ENCODE data around the gene FZD8.

FZD8 gene

GRCh38 chr10:35640951-35641675 is 983 bp downstream of the FZD8 start:
- in situ Hi-C loops (cut with HindIII; ENCODE audit: low sequenced_read_pairs): no loop called here

GRCh38 chr10:35640474-35640873 is 1.6 kb downstream of the FZD8 start:
- in situ Hi-C loops (cut with HindIII; ENCODE audit: low sequenced_read_pairs): no loop called here

GRCh38 chr10:35639728-35640401 is 2.2 kb downstream of the FZD8 start:
- in situ Hi-C loops (cut with HindIII; ENCODE audit: low sequenced_read_pairs): loop anchor here (10.0 kb wide), 1 partner anchor 745 kb away; no protein-coding TSS in a partner anchor

GRCh38 chr10:35639021-35639727 is 2.9 kb downstream of the FZD8 start:
- in situ Hi-C loops (cut with HindIII; ENCODE audit: low sequenced_read_pairs): loop anchor here (10.0 kb wide), 1 partner anchor 746 kb away; no protein-coding TSS in a partner anchor

- in situ Hi-C loops (cut with HindIII; ENCODE audit: low sequenced_read_pairs): loop anchor here (10.0 kb wide), 1 partner anchor 747 kb away; no protein-coding TSS in a partner anchor
These were observed 4.0 kb downstream of the FZD8 start for GRCh38 chr10:35638101-35638500.

- in situ Hi-C loops (cut with HindIII; ENCODE audit: low sequenced_read_pairs): loop anchor here (10.0 kb wide), 1 partner anchor 747 kb away; no protein-coding TSS in a partner anchor
These were observed 4.6 kb downstream of the FZD8 start for GRCh38 chr10:35637462-35637861.

GRCh38 chr10:35636956-35637355 is 5.1 kb downstream of the FZD8 start:
- in situ Hi-C loops (cut with HindIII; ENCODE audit: low sequenced_read_pairs): loop anchor here (10.0 kb wide), 1 partner anchor 748 kb away; no protein-coding TSS in a partner anchor

GRCh38 chr10:35635576-35635975 is 6.5 kb downstream of the FZD8 start:
- in situ Hi-C loops (cut with HindIII; ENCODE audit: low sequenced_read_pairs): loop anchor here (10.0 kb wide), 1 partner anchor 749 kb away; no protein-coding TSS in a partner anchor

GRCh38 chr10:35633006-35633980 is 8.8 kb downstream of the FZD8 start:
- in situ Hi-C loops (cut with HindIII; ENCODE audit: low sequenced_read_pairs): loop anchor here (10.0 kb wide), 1 partner anchor 752 kb away; no protein-coding TSS in a partner anchor

GRCh38 chr10:35632027-35632426 is 10.1 kb downstream of the FZD8 start:
- in situ Hi-C loops (cut with HindIII; ENCODE audit: low sequenced_read_pairs): loop anchor here (10.0 kb wide), 1 partner anchor 753 kb away; no protein-coding TSS in a partner anchor

GRCh38 chr10:35631404-35631803 is 10.7 kb downstream of the FZD8 start:
- in situ Hi-C loops (cut with HindIII; ENCODE audit: low sequenced_read_pairs): loop anchor here (10.0 kb wide), 1 partner anchor 753 kb away; no protein-coding TSS in a partner anchor

GRCh38 chr10:35626971-35627507 is 15.1 kb downstream of the FZD8 start:
- in situ Hi-C loops (cut with HindIII; ENCODE audit: low sequenced_read_pairs): no loop called here

GRCh38 chr10:35614312-35614711 is 27.8 kb downstream of the FZD8 start:
- in situ Hi-C loops (cut with HindIII; ENCODE audit: low sequenced_read_pairs): no loop called here

GRCh38 chr10:35613597-35614226 is 28.4 kb downstream of the FZD8 start:
- in situ Hi-C loops (cut with HindIII; ENCODE audit: low sequenced_read_pairs): no loop called here

GRCh38 chr10:35613107-35613440 is 29.0 kb downstream of the FZD8 start:
- in situ Hi-C loops (cut with HindIII; ENCODE audit: low sequenced_read_pairs): no loop called here

- in situ Hi-C loops (cut with HindIII; ENCODE audit: low sequenced_read_pairs): no loop called here
These were observed 29.6 kb downstream of the FZD8 start for GRCh38 chr10:35612385-35613106.

- in situ Hi-C loops (cut with HindIII; ENCODE audit: low sequenced_read_pairs): no loop called here
These were observed 30.3 kb downstream of the FZD8 start for GRCh38 chr10:35611750-35612149.

- in situ Hi-C loops (cut with HindIII; ENCODE audit: low sequenced_read_pairs): no loop called here
These were observed 33.8 kb downstream of the FZD8 start for GRCh38 chr10:35608328-35608672.
